ENCODE data around the gene DNAH7.
A peak's percentile ranks its signal among the peaks of the same experiment; 100 is the strongest.
"Not testable (repeated sequence)": the region's sequence is repeated elsewhere in the genome, so short reads cannot be mapped to it uniquely, and the experiment has no call there.

Gene DNAH7

GRCh38 chr2:196068271-196069209, at the start of gene DNAH7:
DNAH7 (minus strand) TSS chr2:196068837; CDS start chr2:196068711, 126 bp downstream.
- DNase-seq = peak; percentile 95

- no peak for DNase-seq
Measured at GRCh38 chr2:196117214-196117705, 48.6 kb upstream of the DNAH7 start.

- peak; percentile 17 for DNase-seq
Measured at GRCh38 chr2:196113061-196113974, 44.7 kb upstream of the DNAH7 start.

- no peak for DNase-seq
Measured at GRCh38 chr2:196112418-196113034, 43.9 kb upstream of the DNAH7 start.

- no peak for DNase-seq
Measured at GRCh38 chr2:196108604-196109003, 40.0 kb upstream of the DNAH7 start.

GRCh38 chr2:196105951-196106350, 37.3 kb upstream of the DNAH7 start:
- no peak for DNase-seq

- no peak for DNase-seq
Measured at GRCh38 chr2:196104066-196104465, 35.4 kb upstream of the DNAH7 start.

- DNase-seq = no peak
Measured at GRCh38 chr2:196103626-196104025, 35.0 kb upstream of the DNAH7 start.

- DNase-seq = no peak
Measured at GRCh38 chr2:196101325-196101991, 32.8 kb upstream of the DNAH7 start.

GRCh38 chr2:196099916-196100315, 31.3 kb upstream of the DNAH7 start:
- DNase-seq = no peak

- no peak for DNase-seq
Measured at GRCh38 chr2:196097864-196098660, 29.4 kb upstream of the DNAH7 start.

GRCh38 chr2:196096982-196097745, 28.5 kb upstream of the DNAH7 start:
- DNase-seq = no peak

GRCh38 chr2:196096264-196096663, 27.6 kb upstream of the DNAH7 start:
- no peak for DNase-seq

GRCh38 chr2:196089448-196089847, 20.8 kb upstream of the DNAH7 start:
- DNase-seq = not testable (repeated sequence)

GRCh38 chr2:196088203-196088602, 19.6 kb upstream of the DNAH7 start:
- DNase-seq = no peak

GRCh38 chr2:196086517-196087368, 18.1 kb upstream of the DNAH7 start:
- DNase-seq = no peak

GRCh38 chr2:196083601-196084000, 15.0 kb upstream of the DNAH7 start:
- no peak for DNase-seq

GRCh38 chr2:196080526-196080925, 11.9 kb upstream of the DNAH7 start:
- DNase-seq = no peak

- DNase-seq = no peak
Measured at GRCh38 chr2:196079052-196079451, 10.4 kb upstream of the DNAH7 start.

GRCh38 chr2:196077821-196078220, 9.2 kb upstream of the DNAH7 start:
- DNase-seq = no peak

Data from retina (tissue), 1 donor.